Loucy (cell line): ENCODE data around the gene GMPPB.

ENCODE experiments used
- CTCF ChIP-seq: fragments of 200-600 bp; sonication (generic); conservative IDR thresholded peaks from 2 replicates; pipeline ENCODE4 v1.5.1; 2014; ENCODE audit warnings: mild to moderate bottlenecking, antibody characterized with exemption, low read length
- EZH2phosphoT487 ChIP-seq: fragments of 200-600 bp; IDR thresholded peaks from 2 replicates; pipeline ENCODE4 v1.6.1; 2018; ENCODE audit warnings: antibody characterized with exemption, mild to moderate bottlenecking, moderate library complexity, borderline replicate concordance

DNA sequence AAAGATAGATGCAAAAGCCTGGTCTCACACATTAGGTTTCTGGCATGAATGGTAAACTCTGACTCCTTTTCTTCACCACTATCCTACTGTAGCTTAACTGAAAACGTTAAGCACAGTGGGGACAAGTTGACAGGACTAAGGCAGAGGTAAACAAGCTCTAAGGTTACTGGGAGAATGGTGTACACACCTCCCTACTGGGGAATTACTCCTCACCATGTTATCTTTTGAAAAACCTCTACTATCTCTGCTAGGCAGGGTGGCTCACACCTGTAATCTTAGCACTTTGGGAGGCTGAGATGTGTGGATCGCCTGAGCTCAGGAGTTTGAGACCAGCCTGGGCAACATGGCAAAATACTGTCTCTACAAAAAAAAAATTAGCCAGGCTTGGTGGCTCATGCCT lies 33.4 kb upstream of the GMPPB start:
- TF ChIP-seq CTCF (no peak), EZH2phosphoT487 (no peak)
